Activated CD4-positive, CD25-positive, alpha-beta regulatory T cell treated with anti-CD3 and anti-CD28 coated beads, Interleukin-2, amount 50 U/mL, for 24 hours (primary cell): ENCODE measurements around the gene OSBPL2.

ENCODE experiments used
- ATAC-seq, 2 donors: fragments of 150-1000 bp; cut with Tn5 transposase; one replicate each; pipeline ENCODE4 v1.10.0; 2021; ENCODE audit warnings: mild to moderate bottlenecking in 1 of 2, moderate library complexity in 1 of 2

OSBPL2 gene

GRCh38 chr20:62208061-62208794 lies 30.1 kb upstream of the OSBPL2 start:
- no peak for ATAC-seq

- no peak for ATAC-seq
Measured at GRCh38 chr20:62208795-62209755, 29.2 kb upstream of the OSBPL2 start.

GRCh38 chr20:62209850-62210495 lies 28.3 kb upstream of the OSBPL2 start:
- no peak for ATAC-seq

GRCh38 chr20:62210496-62210855 lies 27.8 kb upstream of the OSBPL2 start:
- ATAC-seq: no peak

- no peak for ATAC-seq
Measured at GRCh38 chr20:62211216-62211615, 27.1 kb upstream of the OSBPL2 start.

GRCh38 chr20:62211769-62212288 lies 26.5 kb upstream of the OSBPL2 start:
- no peak for ATAC-seq

GRCh38 chr20:62212299-62212698 lies 26.0 kb upstream of the OSBPL2 start:
- no peak for ATAC-seq

- no peak for ATAC-seq
Measured at GRCh38 chr20:62214067-62214466, 24.3 kb upstream of the OSBPL2 start.

- ATAC-seq: no peak
Measured at GRCh38 chr20:62215020-62215990, 23.0 kb upstream of the OSBPL2 start.

- ATAC-seq: no peak
Measured at GRCh38 chr20:62215991-62216635, 22.2 kb upstream of the OSBPL2 start.

GRCh38 chr20:62216636-62217566 lies 21.4 kb upstream of the OSBPL2 start:
- no peak for ATAC-seq

GRCh38 chr20:62217913-62218773 lies 20.2 kb upstream of the OSBPL2 start:
- no peak for ATAC-seq

- peak in 1 of 2 donors; percentile 18 for ATAC-seq
Measured at GRCh38 chr20:62219101-62219991, 19.0 kb upstream of the OSBPL2 start.

- peak; percentile 42 to 62 for ATAC-seq
Measured at GRCh38 chr20:62219992-62220665, 18.2 kb upstream of the OSBPL2 start, which contains the start of gene HRH3. Gene HRH3, minus strand, starts transcription at chr20:62220278. Its CDS starts 308 bp downstream, at chr20:62219970.

- ATAC-seq: no peak
Measured at GRCh38 chr20:62220666-62221568, 17.4 kb upstream of the OSBPL2 start.

- no peak for ATAC-seq
Measured at GRCh38 chr20:62222266-62222850, 16.0 kb upstream of the OSBPL2 start.
